ENCODE data around the gene BOK. TPM values are rescaled to one million over a fixed set of nuclear protein-coding genes. Genes with fewer than 3 reads are reported as not detected.

Gene BOK
- total and polyA plus RNA-seq, 2 of the 13 experiments (the other 11 are each of a cell fraction or from before 2014, with no cell fraction given), result 35.5 to 39.2 TPM

- no peak for TF ChIP-seq RERE (CRISPR knock-in tag; IDR thresholded peaks at IDR 0.05; ENCODE audit: low read depth)
- TF ChIP-seq NFE2 (CRISPR knock-in tag; IDR thresholded peaks at IDR 0.05), result no peak
- no peak for TF ChIP-seq MLLT10 (CRISPR knock-in tag; IDR thresholded peaks at IDR 0.05)
- no peak for TF ChIP-seq TOE1 (CRISPR knock-in tag; IDR thresholded peaks at IDR 0.05)
- TF ChIP-seq MXD1 (CRISPR knock-in tag; IDR thresholded peaks at IDR 0.05), result no peak; the same call in 1 of the 2 replicates
- no peak for TF ChIP-seq ZNF17 (CRISPR knock-in tag; IDR thresholded peaks at IDR 0.05)
- no peak for TF ChIP-seq MZF1 (CRISPR knock-in tag; IDR thresholded peaks at IDR 0.05; ENCODE audit: borderline replicate concordance)
- 0 out of 2 replicates have a peak, but pooled peaks have one; percentile 17 for TF ChIP-seq ZNF564 (CRISPR knock-in tag; IDR thresholded peaks at IDR 0.05)
- TF ChIP-seq HNRNPK (IDR thresholded peaks at IDR 0.05; ENCODE audit: low read depth, low read length, poor library complexity, severe bottlenecking), result peak; percentile 53
- no peak; the same call in 1 of the 2 replicates for TF ChIP-seq ZNF678 (CRISPR knock-in tag; IDR thresholded peaks at IDR 0.05)
- TF ChIP-seq ZNF556 (CRISPR knock-in tag; IDR thresholded peaks at IDR 0.05; ENCODE audit: borderline replicate concordance), result no peak
- TF ChIP-seq ARID5B (CRISPR knock-in tag; IDR thresholded peaks at IDR 0.05), result no peak; the same call in 1 of the 2 replicates
- TF ChIP-seq ZNF704 (CRISPR knock-in tag; IDR thresholded peaks at IDR 0.05; ENCODE audit: borderline replicate concordance), result no peak; the same call in 1 of the 2 replicates
- TF ChIP-seq ZBTB44 (CRISPR knock-in tag; IDR thresholded peaks at IDR 0.05), result no peak
- no peak for TF ChIP-seq KDM6A (CRISPR knock-in tag; IDR thresholded peaks at IDR 0.05; ENCODE audit: low read depth)
Observed at GRCh38 chr2:241559323-241560161, 997 bp downstream of the BOK start (continued).
